Ovary (tissue), 9 donors: ENCODE measurements around the gene DNAAF5. TPM values are rescaled to one million over a fixed set of nuclear protein-coding genes. Genes with fewer than 3 reads are reported as not detected.
A peak's percentile ranks its signal among the peaks of the same experiment; 100 is the strongest.
"Not testable (repeated sequence)": the region's sequence is repeated elsewhere in the genome, so short reads cannot be mapped to it uniquely, and the experiment has no call there.

Experiments used
- DNase-seq, 5 donors: peaks; one replicate each; pipeline ENCODE4 v3.0.0-alpha.2; 2019 to 2020
- H3K27ac ChIP-seq, 2 donors: fragments of 200-600 bp; one replicate each; pipeline versions ENCODE4 v1.5.1 to v1.8.0; 2019 to 2022
- H3K27me3 ChIP-seq: fragments of 200-600 bp; one replicate; pipeline ENCODE4 v1.8.0; 2022
- H3K36me3 ChIP-seq: fragments of 200-600 bp; sonication (generic); one replicate; pipeline ENCODE4 v1.5.1; 2019
- H3K4me1 ChIP-seq: one replicate; pipeline ENCODE4 v1.8.1; 2013; ENCODE audit warnings: mild to moderate bottlenecking, moderate library complexity; ENCODE audit not compliant: insufficient read depth
- H3K4me3 ChIP-seq: fragments of 200-600 bp; sonication (generic); one replicate; pipeline ENCODE4 v1.5.1; 2017
- H3K9me3 ChIP-seq, 2 donors: fragments of 200-600 bp in 1 of 2; sonication (generic) in 1 of 2; one replicate each; pipeline versions ENCODE4 v1.5.1 to v1.8.1; 2013 to 2019; ENCODE audit warnings: mild to moderate bottlenecking in 1 of 2, moderate library complexity in 1 of 2
- EP300 ChIP-seq: sonication (generic); formaldehyde crosslinking; IDR thresholded peaks from one replicate; pipeline ENCODE4 v1.6.1; 2017; ENCODE audit warnings: antibody characterized with exemption
- POLR2A ChIP-seq: fragments of 450-650 bp; IDR thresholded peaks from one replicate; pipeline ENCODE4 v1.6.1; 2017; ENCODE audit warnings: antibody characterized with exemption, mild to moderate bottlenecking, moderate library complexity
- WGBS, 3 donors: extraction: QIAGEN DNeasy Blood & Tissue Kit in 1 of 3; methylation state at CpG; one replicate each; pipeline versions ENCODE4 v1.1.5 to v1.1.7; 2013 to 2017; 5-methylcytosine and 5-hydroxymethylcytosine counted together
- intact Hi-C, 4 donors: fragments of 100-400 bp; cut with DNase I; formaldehyde crosslinking; loops; one replicate each; pipeline versions ENCODE4 v1.11.0 to v1.15.1; 2022 to 2023
- polyA plus RNA-seq, 2 donors: library from polyadenylated mRNA; stranded (reverse); fragments of 200-250 nt in 1 of 2; fragments of 350-450 nt in 1 of 2; fragmentation: Illumina TruSeq in 1 of 2; extraction: RNeasy Lipid Tissue Mini Kit (QIAGEN cat#74804) in 1 of 2; gene quantifications; one replicate each; pipeline ENCODE4 v1.2.3, GENCODE V29; 2013 to 2014
- total RNA-seq, 7 donors: library from RNA; depleted of rRNA in 2 of 7; stranded (reverse); fragments of >200 nt in 2 of 7; fragmentation: NEBNext Ultra II Directional in 3 of 7; extraction: Animal tissue kit (Norgen Biotek cat#: 25700) in 3 of 7; gene quantifications; one replicate each; pipeline versions ENCODE4 v1.1.0 to v1.2.4, GENCODE V29; 2016 to 2023
- TF ChIP-seq, protein P1 (sequence below), 3 donors: fragments of 450-650 bp in 2 of 3; fragments of 200-600 bp in 1 of 3; IDR thresholded peaks; one replicate each; pipeline versions ENCODE4 v1.5.1 to v1.8.0; 2016 to 2022; ENCODE audit warnings: antibody characterized with exemption in 3 of 3, mild to moderate bottlenecking in 1 of 3
- donor health status: DM: no; HTN: no; CAD: no; lungs with moderate emphysema.
- donor health status: DM: no; HTN: no; CAD: no.
- donor health status: Bipolar disorder and iron deficiency.
- donor health status: DM: yes; HTN: yes; CAD: no.
- donor health status: DM: no; HTN: no; CAD: no.
- donor health status: DM: yes; HTN: yes; CAD: no.

Gene DNAAF5
- total and polyA plus RNA-seq, 9 donors, result 12.9 to 41.0 (median 21.3) TPM

DNA sequence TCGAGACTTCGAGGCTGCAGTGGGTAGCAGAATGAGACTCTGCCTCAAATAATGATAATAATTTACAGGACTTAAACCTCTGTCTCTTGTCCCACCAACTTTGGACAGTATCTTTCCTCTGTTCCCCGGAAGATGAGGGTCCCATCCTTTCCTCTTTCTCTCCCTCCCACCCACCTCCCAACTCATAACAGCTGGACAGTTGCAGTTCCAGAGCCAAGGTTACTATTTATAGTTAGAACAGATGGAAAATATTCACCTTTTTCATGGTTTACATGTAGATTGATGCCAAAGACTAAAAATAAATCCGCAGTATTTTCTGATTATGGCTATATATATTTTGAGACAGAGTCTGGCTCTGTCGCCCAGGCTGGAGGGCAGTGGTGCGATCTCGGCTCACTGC lies 74.2 kb downstream of the DNAAF5 start:
- 36 to 42% (median 41%) methylated on average over 7 of the region's 7 CpGs for WGBS, 3 donors
- TF ChIP-seq POLR2A (no peak), EP300 (no peak)
- TF ChIP-seq, protein P1, sequence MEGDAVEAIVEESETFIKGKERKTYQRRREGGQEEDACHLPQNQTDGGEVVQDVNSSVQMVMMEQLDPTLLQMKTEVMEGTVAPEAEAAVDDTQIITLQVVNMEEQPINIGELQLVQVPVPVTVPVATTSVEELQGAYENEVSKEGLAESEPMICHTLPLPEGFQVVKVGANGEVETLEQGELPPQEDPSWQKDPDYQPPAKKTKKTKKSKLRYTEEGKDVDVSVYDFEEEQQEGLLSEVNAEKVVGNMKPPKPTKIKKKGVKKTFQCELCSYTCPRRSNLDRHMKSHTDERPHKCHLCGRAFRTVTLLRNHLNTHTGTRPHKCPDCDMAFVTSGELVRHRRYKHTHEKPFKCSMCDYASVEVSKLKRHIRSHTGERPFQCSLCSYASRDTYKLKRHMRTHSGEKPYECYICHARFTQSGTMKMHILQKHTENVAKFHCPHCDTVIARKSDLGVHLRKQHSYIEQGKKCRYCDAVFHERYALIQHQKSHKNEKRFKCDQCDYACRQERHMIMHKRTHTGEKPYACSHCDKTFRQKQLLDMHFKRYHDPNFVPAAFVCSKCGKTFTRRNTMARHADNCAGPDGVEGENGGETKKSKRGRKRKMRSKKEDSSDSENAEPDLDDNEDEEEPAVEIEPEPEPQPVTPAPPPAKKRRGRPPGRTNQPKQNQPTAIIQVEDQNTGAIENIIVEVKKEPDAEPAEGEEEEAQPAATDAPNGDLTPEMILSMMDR (IDR thresholded peaks at IDR 0.05), result no peak
- intact Hi-C loops, result loop anchor here in 1 of 4 donors (5.0 kb wide), 1 partner anchor 72 kb away; no protein-coding TSS in a partner anchor
- Histone ChIP-seq H3K4me3 (no peak overlapping the region), H3K36me3 (no peaks in the 10 kb centered on the region), H3K9me3 (no peaks in the 10 kb centered on the region), H3K27ac (peak overlapping the region in 1 of 2 donors; percentile 42), H3K4me1 (peaks cover 15% of the 10 kb centered on the region), H3K27me3 (no peaks in the 10 kb centered on the region)
- no peak for DNase-seq

DNA sequence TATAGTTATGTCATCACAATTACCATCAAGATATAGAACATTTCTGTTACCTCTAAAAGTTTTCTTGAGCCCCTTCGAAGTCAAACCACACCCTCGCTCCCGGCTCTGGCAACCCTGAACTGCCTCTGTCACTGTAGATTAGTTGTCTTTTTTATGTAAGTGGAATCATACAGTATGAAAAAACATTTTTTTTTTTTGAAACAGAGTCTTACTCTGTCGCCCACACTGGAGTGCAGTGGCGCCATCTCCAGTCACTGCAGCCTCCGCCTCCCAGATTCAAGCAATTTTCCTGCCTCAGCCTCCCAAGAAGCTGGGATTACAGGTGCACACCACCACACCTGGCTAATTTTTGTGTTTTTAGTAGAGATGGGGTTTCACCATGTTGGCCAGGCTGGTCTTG lies 74.9 kb downstream of the DNAAF5 start:
- H3K27me3 ChIP-seq, H3K4me3 ChIP-seq, H3K27ac ChIP-seq, H3K36me3 ChIP-seq, H3K9me3 ChIP-seq: not testable (repeated sequence)
- peaks cover 15% of the 10 kb centered on the region for H3K4me1 ChIP-seq
- peak in 1 of 5 donors; percentile 32 for DNase-seq
- WGBS, 3 donors, result 52 to 72% (median 56%) methylated on average over 6 of the region's 6 CpGs
- intact Hi-C loops, result loop anchor here in 1 of 4 donors (5.0 kb wide), 1 partner anchor 71 kb away; no protein-coding TSS in a partner anchor

DNA sequence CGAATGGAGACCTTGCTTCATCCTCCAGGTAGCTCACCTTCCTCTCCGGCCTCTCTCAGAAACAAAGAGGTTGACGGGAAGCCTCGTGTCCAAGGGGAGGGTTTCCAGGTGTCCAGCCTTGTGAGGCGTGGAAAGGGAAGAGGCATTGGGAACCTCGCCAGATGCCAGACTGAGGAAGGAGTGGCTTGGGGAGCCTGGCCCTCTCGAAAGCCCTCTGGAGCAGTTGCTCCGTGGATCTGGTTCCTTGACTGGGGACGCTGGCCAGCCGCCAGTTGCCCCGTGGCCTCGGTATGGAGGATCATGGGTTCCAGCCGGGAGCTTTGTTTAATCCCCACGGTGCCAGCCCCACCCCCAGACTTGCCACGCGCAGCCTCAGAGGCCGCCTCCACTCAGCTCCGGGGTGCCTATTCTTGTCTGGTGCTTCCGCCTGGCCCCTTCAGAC lies 75.5 kb downstream of the DNAAF5 start:
- H3K27ac ChIP-seq, result peak overlapping the region in 1 of 2 donors; percentile 54

DNA sequence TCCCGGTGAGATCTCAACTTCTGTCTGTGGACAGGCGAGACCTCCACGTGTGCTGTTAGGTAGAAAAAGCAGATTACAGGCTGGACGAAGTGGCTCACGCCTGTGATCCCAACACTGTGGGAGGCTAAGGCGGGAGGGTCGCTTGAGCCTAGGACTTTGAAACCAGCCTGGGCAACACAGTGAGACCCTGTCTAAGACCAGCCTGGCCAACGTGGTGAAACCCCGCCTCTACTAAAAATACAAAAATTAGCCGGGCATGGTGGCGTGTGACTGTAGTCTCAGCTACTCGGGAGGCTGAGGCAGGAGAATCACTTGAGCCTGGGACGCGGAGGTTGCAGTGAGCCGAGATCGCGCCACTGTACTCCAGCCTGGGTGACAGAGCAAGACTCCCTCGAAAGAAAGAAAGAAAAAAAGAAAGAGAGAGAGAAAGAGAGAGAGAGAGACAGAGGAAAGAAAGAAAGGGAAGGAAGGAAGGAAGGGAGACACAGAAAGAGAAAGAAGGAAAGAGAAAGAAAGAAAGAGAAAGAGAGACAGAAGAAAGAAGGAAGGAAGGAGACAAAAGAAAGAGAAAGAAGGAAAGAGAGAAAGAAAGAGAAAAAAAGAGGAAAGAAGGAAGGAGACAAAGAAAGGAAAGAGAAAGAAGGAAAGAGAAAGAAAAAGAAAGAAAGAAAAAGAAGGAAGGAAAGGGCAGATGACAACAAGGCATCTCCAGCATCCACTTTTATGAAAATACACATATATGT lies 76.2 kb downstream of the DNAAF5 start:
- no peak for TF ChIP-seq EP300
- TF ChIP-seq, protein P1 (IDR thresholded peaks at IDR 0.05), result no peak
- no peak for TF ChIP-seq POLR2A
- DNase-seq, result peak in 1 of 5 donors; percentile 16

More for the DNA sequence above, 75.5 kb downstream of the DNAAF5 start:
- peak; percentile 74 to 84 (median 77) for DNase-seq
- 18 to 30% (median 29%) methylated on average over 19 of the region's 19 CpGs for WGBS, 3 donors
- intact Hi-C loops, result loop anchor here in 1 of 4 donors (5.0 kb wide), 1 partner anchor 70 kb away; no protein-coding TSS in a partner anchor
- Histone ChIP-seq H3K4me1 (peaks cover 15% of the 10 kb centered on the region), H3K4me3 (peak overlapping the region; percentile 22), H3K9me3 (no peaks in the 10 kb centered on the region), H3K27me3 (no peaks in the 10 kb centered on the region), H3K36me3 (no peaks in the 10 kb centered on the region)
- TF ChIP-seq, protein P1 (IDR thresholded peaks at IDR 0.05), result no peak
- TF ChIP-seq EP300 (no peak), POLR2A (no peak)

DNA sequence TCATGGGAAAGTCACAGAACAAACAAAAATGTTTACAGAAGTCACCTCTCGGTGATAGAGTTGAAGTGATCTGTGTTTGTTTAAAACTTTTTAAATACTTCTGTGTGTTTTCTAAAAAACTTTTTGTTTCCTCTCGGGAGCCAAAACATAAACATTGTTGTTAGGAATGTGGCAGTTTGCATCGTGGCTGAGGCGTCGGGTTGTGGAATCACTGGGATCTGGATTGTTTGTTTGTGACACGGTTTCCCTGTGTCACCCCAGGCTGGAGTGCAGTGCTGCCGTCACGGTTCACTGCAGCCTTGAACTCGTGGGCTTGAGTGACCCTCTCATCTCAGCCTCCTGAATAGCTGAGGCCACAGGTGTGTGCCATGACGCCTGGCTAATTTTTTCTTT lies 76.7 kb downstream of the DNAAF5 start:
- H3K27me3 ChIP-seq, result no peaks in the 10 kb centered on the region
- no peak overlapping the region for H3K4me3 ChIP-seq
- H3K4me1 ChIP-seq, result peaks cover 13% of the 10 kb centered on the region
- DNase-seq, result peak in 2 of 5 donors; percentile 12 to 31
- peak overlapping the region in 1 of 2 donors; percentile 52 for H3K27ac ChIP-seq
- intact Hi-C loops, result loop anchor here in 1 of 4 donors (5.0 kb wide), 1 partner anchor 69 kb away; no protein-coding TSS in a partner anchor
- WGBS, 3 donors, result 38 to 65% (median 51%) methylated on average over 10 of the region's 10 CpGs
- TF ChIP-seq EP300 (no peak), POLR2A (no peak)
- TF ChIP-seq, protein P1 (IDR thresholded peaks at IDR 0.05), result no peak
- H3K36me3 ChIP-seq, result no peaks in the 10 kb centered on the region
- no peaks in the 10 kb centered on the region for H3K9me3 ChIP-seq

More for the DNA sequence above, 76.2 kb downstream of the DNAAF5 start:
- intact Hi-C loops, result loop anchor here in 1 of 4 donors (5.0 kb wide), 1 partner anchor 70 kb away; no protein-coding TSS in a partner anchor
- Histone ChIP-seq H3K4me3 (no peak overlapping the region), H3K27ac (peak overlapping the region; percentile 52 to 54), H3K36me3 (no peaks in the 10 kb centered on the region), H3K9me3 (no peaks in the 10 kb centered on the region), H3K4me1 (peaks cover 15% of the 10 kb centered on the region), H3K27me3 (no peaks in the 10 kb centered on the region)
- 67 to 75% (median 73%) methylated on average over 18 of the region's 18 CpGs for WGBS, 3 donors

DNA sequence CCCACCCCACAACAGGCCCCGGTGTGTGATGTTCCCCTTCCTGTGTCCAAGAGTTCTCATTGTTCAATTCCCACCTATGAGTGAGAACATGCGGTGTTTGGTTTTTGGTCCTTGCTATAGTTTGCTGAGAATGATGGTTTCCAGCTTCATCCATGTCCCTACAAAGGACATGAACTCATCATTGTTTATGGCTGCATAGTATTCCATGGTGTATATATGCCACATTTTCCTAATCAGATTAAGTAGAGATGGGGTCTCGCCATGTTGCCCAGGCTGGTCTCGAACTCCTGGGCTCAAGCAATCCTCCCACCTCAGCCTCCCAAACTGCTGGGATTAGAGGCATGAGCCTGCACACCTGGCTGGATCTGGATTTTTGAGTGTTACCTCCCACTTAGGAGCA lies 77.3 kb downstream of the DNAAF5 start:
- 88 to 99% (median 96%) methylated on average over 4 of the region's 4 CpGs for WGBS, 3 donors
- not testable (repeated sequence) for H3K9me3 ChIP-seq, H3K27ac ChIP-seq, DNase-seq, H3K27me3 ChIP-seq, H3K36me3 ChIP-seq, H3K4me3 ChIP-seq
- intact Hi-C loops, result loop anchor here in 1 of 4 donors (5.0 kb wide), 1 partner anchor 69 kb away; no protein-coding TSS in a partner anchor
- peaks cover 13% of the 10 kb centered on the region for H3K4me1 ChIP-seq
